Measurements from ENCODE around the gene HPCAL1.

DNA sequence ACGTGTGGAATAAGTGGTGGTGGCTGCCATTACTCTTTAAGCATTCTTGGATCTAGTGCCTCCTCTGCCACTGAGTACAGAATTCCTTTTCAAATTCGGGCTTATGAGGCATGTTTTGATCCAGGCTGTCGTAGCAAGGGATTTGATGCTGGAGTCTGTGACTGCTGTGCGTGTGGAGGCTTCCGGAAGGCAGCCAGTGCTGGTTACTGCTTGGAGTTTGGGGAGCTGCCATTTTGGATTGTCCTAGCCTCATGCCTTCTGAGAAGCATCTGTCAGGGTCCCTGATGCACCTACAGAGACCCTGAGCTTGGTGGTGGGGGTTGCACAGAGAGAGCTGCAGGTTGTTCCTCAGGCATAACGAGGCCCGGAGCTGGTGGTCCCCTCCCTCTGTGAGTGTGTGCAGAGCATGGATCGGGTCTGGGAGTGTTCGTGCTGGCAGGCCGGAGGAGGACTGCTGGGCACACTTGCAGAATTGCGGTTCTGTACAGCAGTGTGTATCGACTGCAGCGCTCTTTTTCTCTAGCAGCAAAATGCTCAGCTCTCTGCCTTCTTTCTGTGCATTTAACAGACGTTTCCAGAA, 7.7 kb downstream of the HPCAL1 start:
- TF ChIP-seq, protein P1, sequence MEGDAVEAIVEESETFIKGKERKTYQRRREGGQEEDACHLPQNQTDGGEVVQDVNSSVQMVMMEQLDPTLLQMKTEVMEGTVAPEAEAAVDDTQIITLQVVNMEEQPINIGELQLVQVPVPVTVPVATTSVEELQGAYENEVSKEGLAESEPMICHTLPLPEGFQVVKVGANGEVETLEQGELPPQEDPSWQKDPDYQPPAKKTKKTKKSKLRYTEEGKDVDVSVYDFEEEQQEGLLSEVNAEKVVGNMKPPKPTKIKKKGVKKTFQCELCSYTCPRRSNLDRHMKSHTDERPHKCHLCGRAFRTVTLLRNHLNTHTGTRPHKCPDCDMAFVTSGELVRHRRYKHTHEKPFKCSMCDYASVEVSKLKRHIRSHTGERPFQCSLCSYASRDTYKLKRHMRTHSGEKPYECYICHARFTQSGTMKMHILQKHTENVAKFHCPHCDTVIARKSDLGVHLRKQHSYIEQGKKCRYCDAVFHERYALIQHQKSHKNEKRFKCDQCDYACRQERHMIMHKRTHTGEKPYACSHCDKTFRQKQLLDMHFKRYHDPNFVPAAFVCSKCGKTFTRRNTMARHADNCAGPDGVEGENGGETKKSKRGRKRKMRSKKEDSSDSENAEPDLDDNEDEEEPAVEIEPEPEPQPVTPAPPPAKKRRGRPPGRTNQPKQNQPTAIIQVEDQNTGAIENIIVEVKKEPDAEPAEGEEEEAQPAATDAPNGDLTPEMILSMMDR (IDR thresholded peaks at IDR 0.05): no peak
- no peak for TF ChIP-seq POLR2A (IDR thresholded peaks at IDR 0.05)

Measured in prostate gland (tissue), 2 donors.